Vagina (tissue), 2 donors: Measurements from ENCODE around the gene FARP2.

ENCODE experiments used
- CTCF ChIP-seq, 3 experiments: fragments of 450-650 bp in 2 of 3; fragments of 200-600 bp in 1 of 3; sonication (generic) in 1 of 3; IDR thresholded peaks; one replicate each; pipeline ENCODE4 v1.5.1; 2017 to 2019; ENCODE audit warnings: antibody characterized with exemption in 3 of 3, mild to moderate bottlenecking in 2 of 3, moderate library complexity in 2 of 3
- POLR2A ChIP-seq, 2 donors: fragments of 450-650 bp; IDR thresholded peaks; one replicate each; pipeline ENCODE4 v1.6.1; 2017; ENCODE audit warnings: antibody characterized with exemption in 2 of 2, mild to moderate bottlenecking in 2 of 2, moderate library complexity in 2 of 2
- POLR2AphosphoS5 ChIP-seq, 2 donors: sonication (generic); formaldehyde crosslinking; IDR thresholded peaks; one replicate each; pipeline ENCODE4 v1.9.0; 2017; ENCODE audit warnings: antibody characterized with exemption in 2 of 2, mild to moderate bottlenecking in 2 of 2, low read depth in 1 of 2; ENCODE audit not compliant: insufficient read depth in 1 of 2

GRCh38 chr2:241542278-241542605 lies 186.2 kb downstream of the FARP2 start:
- TF ChIP-seq CTCF (IDR thresholded peaks at IDR 0.05) (no peak), POLR2AphosphoS5 (IDR thresholded peaks at IDR 0.05; ENCODE audit: insufficient read depth in 1 of 2, low read depth in 1 of 2) (no peak), POLR2A (IDR thresholded peaks at IDR 0.05) (no peak)
